HG03064 (cell line): ENCODE data around the gene SLC51B.
A peak's percentile ranks its signal among the peaks of the same experiment; 100 is the strongest.
"Not testable (repeated sequence)": the region's sequence is repeated elsewhere in the genome, so short reads cannot be mapped to it uniquely, and the experiment has no call there.

Source experiments
- ATAC-seq: cut with Tn5 transposase; IDR thresholded peaks from one replicate; pipeline ENCODE4 v1.9.1; 2021; ENCODE audit warnings: low read depth; ENCODE audit not compliant: unreplicated experiment

SLC51B gene

GRCh38 chr15:65040461-65040860, 4.7 kb upstream of the SLC51B start:
- ATAC-seq: no peak

GRCh38 chr15:65041787-65042186, 3.4 kb upstream of the SLC51B start:
- no peak for ATAC-seq

- ATAC-seq: no peak
Observed at GRCh38 chr15:65042776-65043327, 2.3 kb upstream of the SLC51B start.

- not testable (repeated sequence) for ATAC-seq
Observed at GRCh38 chr15:65044218-65044617, 969 bp upstream of the SLC51B start.

- ATAC-seq: no peak
Observed at GRCh38 chr15:65048241-65048640, 3.1 kb downstream of the SLC51B start.

GRCh38 chr15:65049418-65049840, 4.2 kb downstream of the SLC51B start:
- peak; percentile 68 for ATAC-seq

- ATAC-seq: no peak
Observed at GRCh38 chr15:65050270-65050669, 5.1 kb downstream of the SLC51B start.

GRCh38 chr15:65051266-65051665, 6.1 kb downstream of the SLC51B start:
- ATAC-seq: no peak

- ATAC-seq: no peak
Observed at GRCh38 chr15:65052956-65053355, 7.8 kb downstream of the SLC51B start.

- ATAC-seq: no peak
Observed at GRCh38 chr15:65054333-65055200, 9.4 kb downstream of the SLC51B start.

- ATAC-seq: no peak
Observed at GRCh38 chr15:65055201-65055870, 10.1 kb downstream of the SLC51B start.

- no peak for ATAC-seq
Observed at GRCh38 chr15:65056106-65056505, 10.9 kb downstream of the SLC51B start.

GRCh38 chr15:65056868-65057548, 11.8 kb downstream of the SLC51B start:
- ATAC-seq: no peak

- no peak for ATAC-seq
Observed at GRCh38 chr15:65057549-65057940, 12.4 kb downstream of the SLC51B start.

GRCh38 chr15:65058394-65059368, 13.5 kb downstream of the SLC51B start:
- ATAC-seq: no peak

GRCh38 chr15:65059369-65059750, 14.2 kb downstream of the SLC51B start:
- ATAC-seq: no peak

- ATAC-seq: no peak
Observed at GRCh38 chr15:65059931-65060596, 14.9 kb downstream of the SLC51B start.

- no peak for ATAC-seq
Observed at GRCh38 chr15:65060641-65061397, 15.6 kb downstream of the SLC51B start.

- no peak for ATAC-seq
Observed at GRCh38 chr15:65062061-65062460, 16.9 kb downstream of the SLC51B start.
